GM18502 (cell line): Measurements from ENCODE around the gene ACACA.

Experiments used
- ATAC-seq: cut with Tn5 transposase; IDR thresholded peaks from one replicate; pipeline ENCODE4 v1.9.1; 2021; ENCODE audit warnings: mild to moderate bottlenecking; ENCODE audit not compliant: unreplicated experiment, poor library complexity

The ACACA gene

DNA sequence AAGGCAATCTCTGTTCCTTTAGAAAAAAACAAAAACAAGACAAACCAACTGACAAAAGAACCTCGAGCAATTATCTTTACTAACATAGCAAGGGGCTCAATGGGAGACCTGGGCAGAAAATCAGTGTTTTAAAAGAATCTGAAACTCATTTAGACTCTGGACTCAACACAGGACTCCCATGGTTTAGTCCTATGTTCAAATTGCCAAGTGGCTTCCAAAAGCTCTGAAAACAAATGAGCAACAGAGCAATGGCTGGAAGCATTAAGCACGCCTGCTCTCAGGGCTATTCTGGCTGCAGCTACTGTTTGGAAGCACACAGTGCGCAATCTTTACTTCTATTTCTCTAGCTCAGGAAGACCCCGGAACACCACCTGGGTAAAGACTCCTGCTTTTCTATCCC lies 295.9 kb downstream of the ACACA start:
- no peak for ATAC-seq

DNA sequence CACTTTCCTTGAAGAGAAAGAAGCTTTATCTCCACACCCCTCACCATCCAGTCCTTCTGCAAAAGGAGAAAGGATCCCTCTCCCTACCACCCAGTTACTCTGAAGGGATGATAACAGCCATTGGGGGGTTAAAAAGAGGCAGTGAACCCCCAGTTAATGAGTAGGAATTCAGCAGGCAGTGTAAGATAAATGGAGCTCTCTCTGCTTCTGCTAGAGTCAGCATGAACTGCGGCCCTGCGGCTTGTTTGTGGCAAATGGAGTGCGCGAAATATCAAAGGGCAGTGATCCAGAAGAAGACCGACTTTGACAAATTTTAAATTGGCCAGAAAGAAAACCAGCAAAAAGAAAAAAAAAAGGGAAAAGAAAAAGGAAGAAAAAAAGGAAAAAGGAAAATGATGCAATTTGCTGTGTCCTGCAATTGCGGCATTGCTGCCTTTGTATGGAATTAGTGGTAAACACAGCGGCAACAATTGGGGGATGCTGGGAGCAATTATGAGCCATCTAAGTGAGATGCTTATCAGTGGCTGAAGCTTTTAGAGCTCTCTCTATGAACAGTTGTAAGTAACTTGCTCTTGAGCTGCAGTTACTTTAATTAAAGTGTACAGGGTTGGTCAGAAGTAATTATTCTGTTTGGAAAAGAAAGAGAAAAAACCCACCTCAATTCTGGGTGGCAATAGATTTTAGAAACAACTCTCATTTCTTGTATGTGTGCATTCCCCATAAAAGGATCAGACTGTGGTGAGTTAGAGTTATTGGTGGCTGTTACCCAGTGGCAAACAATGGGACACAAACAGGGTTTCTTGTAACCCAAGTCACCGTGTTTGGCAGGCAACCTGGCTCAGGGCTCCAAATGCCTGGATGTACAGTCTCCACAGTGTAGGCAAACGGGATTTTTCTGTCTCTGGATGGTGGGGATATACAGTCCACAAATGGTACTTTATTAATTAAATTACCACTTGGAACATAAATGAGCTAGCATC lies 296.6 kb downstream of the ACACA start:
- no peak for ATAC-seq

DNA sequence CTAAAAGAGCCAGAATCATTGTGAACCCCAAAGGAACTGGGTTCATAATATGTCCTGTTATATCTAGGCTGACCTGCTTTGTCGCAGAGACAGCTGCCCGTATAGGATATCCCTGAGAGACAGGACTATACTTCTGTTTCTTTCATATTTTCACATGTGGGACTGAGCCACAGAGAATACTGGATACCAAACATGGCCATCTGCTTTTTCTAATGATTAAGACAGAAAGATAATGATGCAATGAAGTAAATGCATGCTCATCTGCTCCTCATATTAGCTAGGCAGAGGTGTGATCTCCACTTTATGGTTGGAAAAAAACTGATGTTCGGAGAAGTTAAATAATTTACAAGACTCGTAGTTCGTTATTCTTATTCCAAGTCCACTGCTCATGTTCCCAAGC lies 297.5 kb downstream of the ACACA start:
- ATAC-seq = no peak

DNA sequence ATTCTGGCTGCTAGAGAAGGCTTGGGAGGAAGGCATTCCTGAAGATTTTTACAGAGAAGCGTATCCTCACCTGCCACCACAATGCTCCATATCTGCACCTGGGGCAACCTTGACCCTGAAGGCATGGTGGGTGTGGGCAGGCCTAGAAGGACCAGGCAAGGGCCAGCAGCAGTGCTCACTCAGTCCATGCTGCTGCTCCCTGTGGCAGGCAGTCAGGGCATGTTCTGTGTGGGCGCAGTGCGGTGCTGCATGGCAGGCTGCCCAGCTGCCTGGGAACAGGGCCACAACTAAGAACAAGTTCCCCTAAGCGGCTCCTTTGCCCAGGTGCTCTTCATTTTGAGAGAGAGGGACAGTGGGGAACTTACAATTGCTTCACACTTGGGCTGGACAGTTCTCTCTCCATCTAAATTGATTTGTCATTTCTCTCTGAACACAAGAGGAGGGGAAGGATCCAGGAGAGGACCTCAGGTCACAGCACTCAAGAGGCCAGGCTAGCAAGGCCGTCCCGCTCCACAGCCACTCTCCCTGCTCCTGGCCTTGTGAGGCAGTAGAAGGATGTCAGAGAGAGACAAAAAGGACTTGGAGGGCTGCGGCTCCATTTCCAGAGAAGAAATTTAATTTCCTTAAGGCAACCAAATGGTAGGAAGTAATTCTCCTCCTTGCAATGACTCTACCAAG lies 299.1 kb downstream of the ACACA start:
- ATAC-seq = no peak

DNA sequence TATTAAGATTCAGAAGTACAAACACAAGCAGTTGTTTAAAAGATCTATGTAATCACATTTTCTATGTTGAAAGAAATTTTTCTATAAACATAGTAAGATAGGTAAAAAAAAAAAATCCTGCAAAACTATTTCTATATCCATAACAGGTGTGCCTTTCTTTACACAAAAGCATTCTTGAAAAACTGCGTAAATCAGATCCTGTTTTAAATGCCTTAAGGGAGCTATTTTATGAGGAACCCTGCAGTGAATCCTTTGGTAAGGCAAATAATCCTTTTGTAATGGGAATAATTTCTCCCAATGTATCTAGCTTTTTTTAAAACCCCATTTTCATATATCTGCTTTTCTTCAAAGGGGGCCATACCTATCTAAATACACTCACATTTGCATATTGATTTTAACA lies 300.6 kb downstream of the ACACA start:
- no peak for ATAC-seq

DNA sequence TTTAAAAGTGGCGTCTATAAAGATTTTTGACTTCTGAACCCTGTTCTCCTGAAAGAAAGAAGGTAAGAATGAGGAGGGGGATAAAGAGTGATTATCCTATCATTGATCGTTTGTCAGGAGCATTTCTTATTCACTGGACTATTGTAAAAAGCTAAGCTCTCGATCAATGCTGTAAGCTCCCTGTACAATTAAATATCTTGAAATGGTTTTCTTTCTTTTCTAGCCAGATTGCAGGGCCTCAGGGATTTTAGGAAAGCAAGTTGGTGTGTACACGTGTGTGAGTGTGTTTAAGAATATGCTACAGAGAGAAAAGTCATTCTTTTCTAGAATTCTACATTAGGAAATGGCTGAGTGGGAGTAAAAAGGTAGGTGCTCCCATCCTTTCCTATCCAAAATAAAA lies 303.4 kb downstream of the ACACA start:
- ATAC-seq = no peak

DNA sequence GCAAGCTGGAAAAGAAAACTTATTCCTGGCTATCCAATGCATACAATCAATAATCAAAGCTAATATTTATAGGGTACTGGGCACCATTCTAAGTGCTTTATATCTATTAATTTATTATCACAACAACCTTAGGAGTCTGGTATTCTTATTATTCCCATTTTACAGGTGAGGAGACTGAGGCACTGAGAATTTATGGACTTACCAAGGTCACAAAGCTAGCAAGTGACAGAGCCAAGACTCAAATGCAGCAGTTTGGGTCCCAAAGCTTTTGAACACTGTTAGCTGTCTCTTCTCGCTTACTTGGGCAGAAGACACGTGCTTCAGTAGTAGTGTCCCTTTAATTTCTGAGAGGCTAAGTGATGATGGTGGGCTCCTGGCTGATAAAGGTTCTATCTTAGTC lies 305.3 kb downstream of the ACACA start:
- ATAC-seq = no peak

DNA sequence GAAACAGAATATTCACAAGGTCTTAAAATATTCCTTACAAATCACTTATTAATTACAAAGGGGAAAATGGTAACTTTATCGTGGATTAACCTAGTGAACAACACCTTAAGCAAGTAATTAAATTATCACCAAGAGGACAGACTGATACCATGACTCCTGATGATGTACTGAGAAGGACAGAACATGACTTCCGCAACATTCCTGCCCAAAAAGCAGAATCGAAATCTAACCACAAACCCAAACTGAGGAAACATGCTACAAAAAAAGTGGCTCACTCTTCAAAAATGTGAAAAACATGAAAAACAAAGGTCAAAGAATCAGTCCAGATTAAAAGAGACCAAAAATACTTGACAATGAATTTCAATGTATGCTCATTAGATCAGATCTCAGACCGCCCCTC lies 306.4 kb downstream of the ACACA start:
- ATAC-seq = no peak

DNA sequence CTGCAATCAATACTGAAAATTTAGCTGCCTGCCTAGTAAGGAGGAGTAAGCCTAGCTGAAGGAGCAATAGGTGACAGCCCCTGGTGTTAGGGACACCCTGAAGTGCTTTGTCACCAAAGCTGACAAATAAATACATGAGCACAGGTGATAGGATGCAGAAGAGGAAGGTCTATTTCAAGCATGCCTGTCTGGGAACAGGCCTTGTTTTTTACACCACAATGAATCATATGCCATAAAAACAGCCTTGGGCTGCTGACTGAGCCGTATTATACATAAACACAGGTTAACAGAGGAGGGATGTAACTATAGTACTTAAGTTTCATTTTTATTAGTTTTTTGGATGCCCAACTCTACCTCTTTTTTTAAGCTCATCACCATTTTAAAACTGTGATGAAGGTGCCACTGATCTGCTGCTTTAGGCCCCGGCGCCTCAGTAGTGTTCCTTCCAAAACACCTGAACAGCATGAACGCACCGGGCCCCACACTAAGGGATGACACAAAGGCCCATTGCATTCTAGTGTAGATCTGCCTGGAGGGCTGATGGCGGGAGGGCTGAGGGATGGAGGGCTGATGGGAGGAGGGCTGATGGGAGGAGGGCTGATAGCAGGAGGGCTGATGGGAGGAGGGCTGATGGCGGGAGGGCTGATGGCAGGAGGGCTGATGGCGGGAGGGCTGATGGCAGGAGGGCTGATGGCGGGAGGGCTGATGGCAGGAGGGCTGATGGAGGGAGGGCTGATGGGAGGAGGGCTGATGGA lies 307.5 kb downstream of the ACACA start:
- no peak for ATAC-seq

DNA sequence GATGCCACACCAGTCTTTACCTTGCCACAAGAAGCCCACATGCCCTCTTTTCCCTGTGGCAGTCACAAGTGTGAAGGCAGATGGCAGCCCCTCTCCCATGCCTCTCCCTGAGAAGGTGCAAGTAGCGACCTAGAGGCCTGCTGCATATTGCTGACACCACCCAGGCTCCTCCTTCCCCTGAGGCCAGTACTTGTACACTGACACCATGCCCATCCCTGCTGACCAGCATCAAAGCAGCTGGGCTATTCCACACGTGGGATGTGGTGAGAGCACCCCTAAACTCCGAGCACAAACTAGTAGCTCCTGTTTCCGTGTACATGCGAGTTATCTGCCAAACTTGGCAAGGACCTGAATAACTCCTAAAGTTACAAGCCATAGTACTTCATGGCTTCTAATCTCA lies 308.5 kb downstream of the ACACA start:
- no peak for ATAC-seq

DNA sequence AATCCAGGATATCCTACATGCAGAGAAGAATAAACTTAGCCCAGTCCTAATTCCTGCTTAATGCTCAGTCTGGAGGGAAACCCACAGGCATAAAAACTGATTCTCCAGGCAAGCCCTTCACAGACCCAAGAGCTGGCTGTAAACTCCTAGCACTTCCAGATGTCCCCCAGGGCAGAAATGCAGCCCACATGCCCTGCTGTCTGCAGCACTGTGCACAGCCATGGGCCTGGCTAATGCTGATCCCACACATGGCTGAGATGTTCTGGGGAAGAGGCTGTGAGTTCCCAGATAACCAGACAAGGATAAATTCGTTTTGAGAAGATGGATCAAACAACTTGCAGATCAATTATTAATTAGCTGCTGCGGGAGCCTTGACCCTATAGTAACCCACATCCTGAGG lies 309.5 kb downstream of the ACACA start:
- ATAC-seq = no peak

DNA sequence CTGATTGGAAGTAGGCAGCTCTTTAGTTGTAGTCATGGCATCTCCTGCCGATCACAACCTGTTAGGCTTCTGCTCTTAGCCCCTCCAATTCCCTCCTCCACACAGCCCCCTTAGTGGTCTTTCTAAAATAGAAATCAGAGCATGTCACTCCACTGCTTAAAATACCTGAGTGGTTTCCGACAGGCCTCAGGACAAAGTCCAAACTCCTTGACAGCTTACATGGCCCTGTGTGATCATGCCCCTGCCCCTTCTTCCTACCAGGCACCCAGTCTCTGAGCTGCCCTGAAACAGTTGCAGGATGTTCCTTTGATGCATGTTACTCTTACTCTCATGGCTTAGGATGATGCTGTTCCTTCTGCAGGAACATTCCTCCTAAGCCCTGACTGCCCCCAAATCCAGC lies 310.6 kb downstream of the ACACA start:
- ATAC-seq = no peak

DNA sequence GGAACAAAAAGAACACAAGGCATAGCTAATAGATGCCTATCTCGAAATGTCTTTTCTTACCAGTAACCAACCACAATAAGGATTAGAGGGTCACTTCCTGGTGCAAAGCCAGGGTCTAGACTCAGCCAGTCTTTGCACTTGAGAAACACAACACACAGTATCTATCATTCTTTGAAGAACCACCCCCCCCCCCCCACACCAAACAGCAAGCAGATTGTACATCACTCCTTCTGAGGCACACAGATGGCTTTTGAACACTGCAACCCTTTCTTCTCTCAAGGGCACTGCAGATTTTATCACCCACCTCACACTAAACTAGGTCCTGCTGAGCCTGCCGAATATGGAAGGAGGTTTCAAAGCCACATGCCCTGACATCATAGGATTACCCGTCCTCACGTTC lies 312.2 kb downstream of the ACACA start:
- ATAC-seq = no peak

DNA sequence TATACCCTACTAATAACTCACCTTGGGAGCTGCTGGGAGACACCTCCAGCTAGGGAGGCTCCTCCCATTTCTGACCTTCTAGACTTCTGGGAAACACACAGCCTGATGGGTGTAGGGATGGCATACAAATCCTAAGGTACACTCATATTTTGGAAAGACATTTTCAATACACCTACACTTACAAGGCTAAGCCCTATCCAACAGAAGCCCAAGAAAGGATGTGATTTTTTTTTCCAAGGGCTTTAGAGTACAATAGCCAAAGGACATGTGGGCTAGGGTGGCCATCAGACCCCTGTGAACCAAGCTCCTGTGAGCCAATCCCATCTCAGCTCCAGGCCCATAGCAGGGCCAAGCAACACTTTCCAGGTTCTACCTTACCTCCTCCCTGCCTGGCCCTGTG lies 313.9 kb downstream of the ACACA start:
- ATAC-seq = no peak

DNA sequence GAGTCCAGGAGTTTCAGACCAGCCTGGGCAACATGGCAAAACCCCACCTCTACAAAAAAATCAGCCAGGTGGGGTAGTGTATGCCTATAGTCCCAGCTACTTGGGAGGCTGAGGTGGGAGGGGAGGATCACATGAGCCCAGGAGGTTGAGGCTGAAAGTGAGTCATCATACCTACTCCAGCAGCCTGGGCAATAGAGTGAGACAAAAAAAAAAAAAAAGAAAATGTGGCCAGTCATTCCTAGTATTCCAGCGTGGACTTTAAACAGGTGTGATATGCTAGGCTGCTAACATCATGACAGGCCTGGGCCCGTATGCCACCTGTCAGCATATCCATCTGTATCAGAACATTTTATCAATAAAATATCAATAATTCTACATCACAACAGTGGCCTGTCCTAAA lies 314.6 kb downstream of the ACACA start:
- ATAC-seq = no peak

DNA sequence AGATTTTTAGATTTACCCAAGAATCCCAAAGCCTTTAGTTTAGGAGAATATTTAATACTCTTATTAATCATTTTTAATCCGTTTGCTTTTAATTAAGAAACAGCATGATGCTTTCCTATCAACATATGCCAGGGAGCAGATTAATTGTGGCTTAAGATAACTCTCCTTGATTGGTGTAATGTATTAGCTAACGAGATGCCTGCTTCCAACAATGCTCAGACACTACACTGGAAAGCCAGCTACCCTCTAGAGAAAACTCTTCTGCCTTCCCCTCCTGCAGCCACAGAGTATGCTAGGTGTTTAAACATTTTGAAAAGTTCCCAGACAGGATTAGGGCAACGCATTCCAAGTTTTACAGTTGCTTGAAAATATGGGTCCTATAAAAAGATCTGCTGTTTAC lies 315.7 kb downstream of the ACACA start:
- ATAC-seq = no peak

DNA sequence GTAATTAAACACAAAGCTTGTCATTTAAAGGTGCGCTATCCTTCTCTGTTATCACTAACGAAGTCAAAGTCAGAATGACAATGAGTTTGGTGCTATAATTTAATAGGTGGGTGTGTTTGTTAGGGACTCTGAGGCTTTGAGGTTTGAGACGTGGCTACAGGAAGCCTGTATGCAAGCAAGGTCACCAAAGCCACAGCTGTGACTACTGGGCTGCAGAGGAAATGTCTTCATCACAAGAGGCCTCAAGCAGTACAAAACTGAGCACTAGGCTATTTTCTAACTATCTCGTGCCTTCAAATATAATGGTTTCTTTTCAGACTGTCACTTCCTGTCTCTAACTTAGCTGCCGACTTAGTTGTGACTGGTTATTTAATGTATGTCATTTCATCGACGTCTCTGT lies 316.7 kb downstream of the ACACA start:
- ATAC-seq = no peak

DNA sequence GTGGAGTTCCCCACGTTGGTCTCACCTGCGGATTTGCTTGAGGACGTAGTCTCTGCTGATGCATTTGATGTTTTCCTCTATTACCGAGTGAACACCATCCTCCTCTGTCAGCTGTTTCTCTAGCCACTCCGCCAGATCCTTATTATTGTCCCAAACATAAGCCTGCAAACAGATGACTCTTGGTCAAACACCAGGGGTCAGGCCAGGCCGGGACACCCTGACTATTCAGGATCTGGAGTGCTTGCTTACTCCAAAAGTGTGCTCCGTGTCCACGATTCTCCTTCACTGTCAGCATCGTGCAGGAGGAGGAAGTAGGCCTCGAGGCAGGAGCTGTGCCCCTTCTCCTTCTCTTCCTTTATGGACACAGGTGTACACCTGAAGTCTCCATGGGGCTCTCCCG lies 317.7 kb downstream of the ACACA start:
- ATAC-seq = no peak

DNA sequence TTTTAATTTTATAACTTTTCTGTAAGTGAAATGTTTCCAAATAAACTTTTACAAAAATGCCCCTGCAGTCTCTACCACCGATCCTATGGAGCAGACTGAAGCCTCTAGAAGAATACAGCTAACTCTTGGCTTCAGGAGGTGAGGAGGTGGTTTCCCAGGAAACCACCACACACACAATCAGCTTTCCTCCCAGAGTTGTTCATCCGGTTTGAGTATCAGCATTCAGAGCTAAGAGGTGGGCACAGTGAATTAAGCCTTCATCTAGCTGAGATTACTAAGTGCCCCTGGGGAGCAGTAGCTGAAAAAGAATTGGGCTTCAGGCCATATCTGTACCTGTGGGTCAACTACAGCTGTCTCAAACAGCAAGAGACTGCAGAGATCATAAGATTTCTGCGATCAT lies 318.2 kb downstream of the ACACA start:
- ATAC-seq = no peak

DNA sequence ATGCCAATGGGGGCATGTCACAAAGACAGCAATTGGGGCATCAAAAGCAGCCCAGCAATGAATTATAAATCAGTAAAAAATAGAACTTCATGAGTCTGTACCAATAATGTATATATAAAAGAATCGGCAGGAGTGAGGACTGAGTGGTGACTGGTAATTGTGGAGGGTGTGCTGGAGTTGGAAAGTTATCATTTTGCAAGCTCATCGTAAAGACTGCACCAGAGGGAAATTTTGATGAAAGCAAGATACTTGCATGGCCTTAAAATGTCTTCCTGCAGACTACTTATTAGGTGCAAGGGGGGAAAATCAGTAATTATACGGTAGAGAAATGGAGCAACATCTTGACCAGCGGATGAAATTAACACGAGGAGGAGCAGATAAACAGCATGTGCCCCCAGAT lies 319.0 kb downstream of the ACACA start:
- no peak for ATAC-seq

DNA sequence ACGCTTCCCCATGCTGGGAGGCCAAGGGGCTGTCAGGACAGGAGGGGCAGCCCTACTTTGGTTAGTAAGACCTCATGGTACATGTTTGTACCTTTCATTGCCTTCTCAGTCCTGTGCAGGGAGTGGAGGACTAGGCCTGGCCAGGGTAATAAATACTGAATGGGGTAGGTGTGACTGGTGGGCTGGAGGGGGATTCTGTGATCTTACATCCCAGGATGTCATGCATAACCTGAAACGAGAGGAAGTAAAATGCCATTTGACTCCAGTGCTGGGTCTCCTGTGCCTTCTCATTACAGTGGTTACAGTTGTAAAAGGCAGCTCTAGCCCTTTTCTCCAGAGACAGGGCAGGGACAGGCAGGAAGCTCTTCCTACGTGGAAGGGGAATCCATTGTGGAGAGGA lies 319.7 kb downstream of the ACACA start:
- no peak for ATAC-seq
